ENCODE data around the gene CREM.
A peak's percentile ranks its signal among the peaks of the same experiment; 100 is the strongest.

The CREM gene

DNA sequence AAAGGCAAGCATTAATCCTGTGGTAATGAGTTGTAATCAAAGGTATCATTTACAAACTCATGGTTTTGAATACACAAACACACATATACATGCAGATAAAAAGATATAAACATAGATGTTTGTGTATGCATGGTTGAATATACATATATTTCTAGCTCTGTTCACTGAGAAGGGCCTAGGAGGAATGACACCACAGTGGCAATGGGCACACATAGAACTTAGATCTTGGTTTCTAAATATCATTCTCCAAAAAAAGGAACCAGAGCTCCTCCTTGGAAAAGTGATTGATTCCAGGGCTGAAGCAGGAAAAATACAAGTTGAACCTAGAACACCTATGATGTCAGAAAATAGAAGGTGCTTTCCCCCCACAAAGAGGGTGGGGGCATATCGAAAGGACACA, 43.4 kb upstream of the CREM start:
- TF ChIP-seq ESRRG (CRISPR knock-in tag; IDR thresholded peaks at IDR 0.05) (no peak), CSDC2 (CRISPR knock-in tag; IDR thresholded peaks at IDR 0.05) (no peak), ZFP30 (CRISPR knock-in tag; IDR thresholded peaks at IDR 0.05) (no peak), GLIS3 (CRISPR knock-in tag; IDR thresholded peaks at IDR 0.05) (no peak), PPARA (CRISPR knock-in tag; IDR thresholded peaks at IDR 0.05; ENCODE audit: borderline replicate concordance) (no peak), BACH2 (CRISPR knock-in tag; IDR thresholded peaks at IDR 0.05; ENCODE audit: borderline replicate concordance) (no peak), ZNF565 (CRISPR knock-in tag; conservative IDR thresholded peaks at IDR 0.05; ENCODE audit: low read depth) (no peak), ARNTL (CRISPR knock-in tag; IDR thresholded peaks at IDR 0.05; ENCODE audit: borderline replicate concordance, low read depth) (no peak), ZNF70 (CRISPR knock-in tag; IDR thresholded peaks at IDR 0.05) (no peak), TOX (CRISPR knock-in tag; IDR thresholded peaks at IDR 0.05; ENCODE audit: borderline replicate concordance) (no peak), SNAI2 (CRISPR knock-in tag; IDR thresholded peaks at IDR 0.05) (no peak), ZNF8 (CRISPR knock-in tag; IDR thresholded peaks at IDR 0.05) (no peak), TCF4 (CRISPR knock-in tag; IDR thresholded peaks at IDR 0.05; ENCODE audit: borderline replicate concordance) (no peak)
- TF ChIP-seq, protein P1, sequence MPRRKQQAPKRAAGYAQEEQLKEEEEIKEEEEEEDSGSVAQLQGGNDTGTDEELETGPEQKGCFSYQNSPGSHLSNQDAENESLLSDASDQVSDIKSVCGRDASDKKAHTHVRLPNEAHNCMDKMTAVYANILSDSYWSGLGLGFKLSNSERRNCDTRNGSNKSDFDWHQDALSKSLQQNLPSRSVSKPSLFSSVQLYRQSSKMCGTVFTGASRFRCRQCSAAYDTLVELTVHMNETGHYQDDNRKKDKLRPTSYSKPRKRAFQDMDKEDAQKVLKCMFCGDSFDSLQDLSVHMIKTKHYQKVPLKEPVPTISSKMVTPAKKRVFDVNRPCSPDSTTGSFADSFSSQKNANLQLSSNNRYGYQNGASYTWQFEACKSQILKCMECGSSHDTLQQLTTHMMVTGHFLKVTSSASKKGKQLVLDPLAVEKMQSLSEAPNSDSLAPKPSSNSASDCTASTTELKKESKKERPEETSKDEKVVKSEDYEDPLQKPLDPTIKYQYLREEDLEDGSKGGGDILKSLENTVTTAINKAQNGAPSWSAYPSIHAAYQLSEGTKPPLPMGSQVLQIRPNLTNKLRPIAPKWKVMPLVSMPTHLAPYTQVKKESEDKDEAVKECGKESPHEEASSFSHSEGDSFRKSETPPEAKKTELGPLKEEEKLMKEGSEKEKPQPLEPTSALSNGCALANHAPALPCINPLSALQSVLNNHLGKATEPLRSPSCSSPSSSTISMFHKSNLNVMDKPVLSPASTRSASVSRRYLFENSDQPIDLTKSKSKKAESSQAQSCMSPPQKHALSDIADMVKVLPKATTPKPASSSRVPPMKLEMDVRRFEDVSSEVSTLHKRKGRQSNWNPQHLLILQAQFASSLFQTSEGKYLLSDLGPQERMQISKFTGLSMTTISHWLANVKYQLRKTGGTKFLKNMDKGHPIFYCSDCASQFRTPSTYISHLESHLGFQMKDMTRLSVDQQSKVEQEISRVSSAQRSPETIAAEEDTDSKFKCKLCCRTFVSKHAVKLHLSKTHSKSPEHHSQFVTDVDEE (CRISPR knock-in tag; IDR thresholded peaks at IDR 0.05) = no peak
- TF ChIP-seq, protein P2, sequence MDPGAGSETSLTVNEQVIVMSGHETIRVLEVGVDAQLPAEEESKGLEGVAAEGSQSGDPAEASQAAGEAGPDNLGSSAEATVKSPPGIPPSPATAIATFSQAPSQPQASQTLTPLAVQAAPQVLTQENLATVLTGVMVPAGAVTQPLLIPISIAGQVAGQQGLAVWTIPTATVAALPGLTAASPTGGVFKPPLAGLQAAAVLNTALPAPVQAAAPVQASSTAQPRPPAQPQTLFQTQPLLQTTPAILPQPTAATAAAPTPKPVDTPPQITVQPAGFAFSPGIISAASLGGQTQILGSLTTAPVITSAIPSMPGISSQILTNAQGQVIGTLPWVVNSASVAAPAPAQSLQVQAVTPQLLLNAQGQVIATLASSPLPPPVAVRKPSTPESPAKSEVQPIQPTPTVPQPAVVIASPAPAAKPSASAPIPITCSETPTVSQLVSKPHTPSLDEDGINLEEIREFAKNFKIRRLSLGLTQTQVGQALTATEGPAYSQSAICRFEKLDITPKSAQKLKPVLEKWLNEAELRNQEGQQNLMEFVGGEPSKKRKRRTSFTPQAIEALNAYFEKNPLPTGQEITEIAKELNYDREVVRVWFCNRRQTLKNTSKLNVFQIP (CRISPR knock-in tag; IDR thresholded peaks at IDR 0.05; ENCODE audit: borderline replicate concordance, low read depth) = no peak
- TF ChIP-seq, protein P3, sequence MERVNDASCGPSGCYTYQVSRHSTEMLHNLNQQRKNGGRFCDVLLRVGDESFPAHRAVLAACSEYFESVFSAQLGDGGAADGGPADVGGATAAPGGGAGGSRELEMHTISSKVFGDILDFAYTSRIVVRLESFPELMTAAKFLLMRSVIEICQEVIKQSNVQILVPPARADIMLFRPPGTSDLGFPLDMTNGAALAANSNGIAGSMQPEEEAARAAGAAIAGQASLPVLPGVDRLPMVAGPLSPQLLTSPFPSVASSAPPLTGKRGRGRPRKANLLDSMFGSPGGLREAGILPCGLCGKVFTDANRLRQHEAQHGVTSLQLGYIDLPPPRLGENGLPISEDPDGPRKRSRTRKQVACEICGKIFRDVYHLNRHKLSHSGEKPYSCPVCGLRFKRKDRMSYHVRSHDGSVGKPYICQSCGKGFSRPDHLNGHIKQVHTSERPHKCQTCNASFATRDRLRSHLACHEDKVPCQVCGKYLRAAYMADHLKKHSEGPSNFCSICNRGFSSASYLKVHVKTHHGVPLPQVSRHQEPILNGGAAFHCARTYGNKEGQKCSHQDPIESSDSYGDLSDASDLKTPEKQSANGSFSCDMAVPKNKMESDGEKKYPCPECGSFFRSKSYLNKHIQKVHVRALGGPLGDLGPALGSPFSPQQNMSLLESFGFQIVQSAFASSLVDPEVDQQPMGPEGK (CRISPR knock-in tag; IDR thresholded peaks at IDR 0.05; ENCODE audit: borderline replicate concordance) = no peak
- TF ChIP-seq, protein P4, sequence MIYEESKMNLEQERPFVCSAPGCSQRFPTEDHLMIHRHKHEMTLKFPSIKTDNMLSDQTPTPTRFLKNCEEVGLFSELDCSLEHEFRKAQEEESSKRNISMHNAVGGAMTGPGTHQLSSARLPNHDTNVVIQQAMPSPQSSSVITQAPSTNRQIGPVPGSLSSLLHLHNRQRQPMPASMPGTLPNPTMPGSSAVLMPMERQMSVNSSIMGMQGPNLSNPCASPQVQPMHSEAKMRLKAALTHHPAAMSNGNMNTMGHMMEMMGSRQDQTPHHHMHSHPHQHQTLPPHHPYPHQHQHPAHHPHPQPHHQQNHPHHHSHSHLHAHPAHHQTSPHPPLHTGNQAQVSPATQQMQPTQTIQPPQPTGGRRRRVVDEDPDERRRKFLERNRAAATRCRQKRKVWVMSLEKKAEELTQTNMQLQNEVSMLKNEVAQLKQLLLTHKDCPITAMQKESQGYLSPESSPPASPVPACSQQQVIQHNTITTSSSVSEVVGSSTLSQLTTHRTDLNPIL (CRISPR knock-in tag; IDR thresholded peaks at IDR 0.05; ENCODE audit: low read depth) = no peak

DNA sequence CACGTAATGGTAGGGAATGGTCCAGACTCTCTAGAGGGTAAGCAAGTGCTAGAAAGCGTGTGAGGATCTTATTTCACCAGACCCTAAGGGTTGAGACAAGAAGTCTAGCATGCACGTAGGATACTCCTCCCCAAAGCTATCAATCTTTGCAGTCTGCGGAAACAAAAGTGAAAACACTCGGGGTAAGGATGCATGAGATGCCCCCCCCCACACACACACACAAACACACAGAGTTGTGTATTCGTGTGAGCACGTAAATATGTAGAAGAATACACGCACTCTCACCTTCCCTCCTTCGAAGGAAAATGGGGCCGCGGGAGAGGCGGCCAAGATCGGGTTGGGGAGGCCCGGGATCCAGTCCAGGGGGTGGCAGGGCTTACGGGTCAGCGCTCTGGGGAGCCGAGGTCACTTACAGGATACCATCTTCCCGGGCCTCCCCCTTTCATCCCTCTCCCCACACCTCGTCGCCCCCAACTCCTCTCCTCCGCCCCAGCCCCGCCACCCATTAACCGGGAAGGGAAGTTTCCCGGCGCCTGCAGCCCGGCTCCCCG, 37.0 kb upstream of the CREM start:
- TF ChIP-seq, protein P3 (CRISPR knock-in tag; IDR thresholded peaks at IDR 0.05; ENCODE audit: borderline replicate concordance) = no peak
- TF ChIP-seq, protein P2 (CRISPR knock-in tag; IDR thresholded peaks at IDR 0.05; ENCODE audit: borderline replicate concordance, low read depth) = no peak
- TF ChIP-seq ESRRG (CRISPR knock-in tag; IDR thresholded peaks at IDR 0.05) = no peak
- TF ChIP-seq TOX (CRISPR knock-in tag; IDR thresholded peaks at IDR 0.05; ENCODE audit: borderline replicate concordance) = no peak
- no peak for TF ChIP-seq SNAI2 (CRISPR knock-in tag; IDR thresholded peaks at IDR 0.05)
- TF ChIP-seq ZFP3 (CRISPR knock-in tag; IDR thresholded peaks at IDR 0.05) = no peak
- TF ChIP-seq ISL1 (CRISPR knock-in tag; IDR thresholded peaks at IDR 0.05) = no peak
- TF ChIP-seq OSR1 (CRISPR knock-in tag; IDR thresholded peaks at IDR 0.05) = no peak
- no peak for TF ChIP-seq GLIS3 (CRISPR knock-in tag; IDR thresholded peaks at IDR 0.05)
- TF ChIP-seq ZNF565 (CRISPR knock-in tag; conservative IDR thresholded peaks at IDR 0.05; ENCODE audit: low read depth) = no peak
- TF ChIP-seq, protein P4 (CRISPR knock-in tag; IDR thresholded peaks at IDR 0.05; ENCODE audit: low read depth) = no peak
- TF ChIP-seq ZNF8 (CRISPR knock-in tag; IDR thresholded peaks at IDR 0.05) = no peak
- TF ChIP-seq RARB (CRISPR knock-in tag; IDR thresholded peaks at IDR 0.05) = no peak
- peak; percentile 47 for ATAC-seq

More for the DNA sequence above, 43.4 kb upstream of the CREM start:
- no peak for ATAC-seq

Data from SK-N-SH treated with all-trans-retinoic acid at 6 μM for 48 hours (cell line).